Measurements from ENCODE around the gene POLG.

The POLG gene

GRCh38 chr15:89374086-89374981 lies 39.7 kb upstream of the POLG start:
- H3K9me3 Mint-ChIP-seq = no peaks in the 10 kb centered on the region
- no peak overlapping the region for H3K27ac Mint-ChIP-seq
- no peaks in the 10 kb centered on the region for H3K36me3 Mint-ChIP-seq
- no peak overlapping the region for H3K4me3 Mint-ChIP-seq
- H3K4me1 Mint-ChIP-seq = peaks cover 25% of the 10 kb centered on the region
- ATAC-seq = no peak
- H3K27me3 Mint-ChIP-seq = peaks cover 87% of the 10 kb centered on the region

- Mint-ChIP-seq H3K4me1 (peaks cover 19% of the 10 kb centered on the region), H3K27me3 (peaks cover 81% of the 10 kb centered on the region), H3K4me3 (no peak overlapping the region), H3K27ac (no peak overlapping the region), H3K9me3 (no peaks in the 10 kb centered on the region), H3K36me3 (no peaks in the 10 kb centered on the region)
- no peak for ATAC-seq
These were observed 37.7 kb upstream of the POLG start for GRCh38 chr15:89372069-89372935.

DNA sequence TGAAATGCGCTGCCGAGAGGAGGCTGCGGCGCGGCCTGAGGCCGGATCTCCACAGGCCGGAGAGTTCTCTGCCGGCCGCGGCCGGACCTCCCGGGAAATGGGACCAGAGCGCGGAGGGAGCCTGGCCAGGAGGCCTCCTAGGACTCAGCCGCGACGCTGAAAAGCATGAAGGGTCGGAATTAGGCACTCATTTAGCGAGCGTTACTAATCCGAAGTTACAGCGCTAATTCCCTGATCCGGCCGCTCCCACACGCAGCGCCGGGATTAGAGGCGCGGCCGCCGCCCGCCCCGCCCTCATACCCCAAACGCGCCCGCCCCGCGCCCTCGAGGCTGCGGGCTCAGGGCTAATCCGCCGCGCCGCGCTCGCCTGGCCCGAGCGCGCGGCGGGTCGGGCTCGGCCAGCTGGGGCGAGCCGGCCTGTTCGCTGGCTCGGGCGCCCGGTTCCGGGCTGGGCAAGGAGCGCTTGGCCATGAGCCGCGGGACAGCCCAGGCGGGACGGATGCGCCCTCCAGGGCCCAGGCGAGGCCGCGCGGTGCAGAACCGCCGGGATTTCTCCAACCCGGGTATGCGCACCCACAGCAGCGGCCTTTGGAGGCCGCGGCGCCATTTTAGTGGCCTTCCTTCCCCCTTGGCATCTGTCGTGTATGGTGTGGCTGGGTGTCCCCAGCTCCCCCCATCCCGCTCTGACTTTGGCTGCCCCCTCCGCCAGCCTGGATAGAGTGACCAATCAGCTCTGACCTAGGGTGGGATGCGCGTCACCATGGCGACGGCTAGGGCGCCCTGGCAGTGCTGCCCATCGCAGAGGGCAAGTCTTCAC lies 36.8 kb upstream of the POLG start:
- Mint-ChIP-seq H3K27me3 (peaks cover 81% of the 10 kb centered on the region), H3K4me3 (no peak overlapping the region), H3K36me3 (no peaks in the 10 kb centered on the region), H3K4me1 (peaks cover 23% of the 10 kb centered on the region), H3K9me3 (no peaks in the 10 kb centered on the region), H3K27ac (no peak overlapping the region)
- ATAC-seq = no peak

GRCh38 chr15:89370978-89371227 lies 36.3 kb upstream of the POLG start:
- no peak overlapping the region for H3K4me3 Mint-ChIP-seq
- H3K9me3 Mint-ChIP-seq = no peaks in the 10 kb centered on the region
- H3K27me3 Mint-ChIP-seq = peaks cover 81% of the 10 kb centered on the region
- no peak for ATAC-seq
- H3K4me1 Mint-ChIP-seq = peaks cover 23% of the 10 kb centered on the region
- no peaks in the 10 kb centered on the region for H3K36me3 Mint-ChIP-seq
- no peak overlapping the region for H3K27ac Mint-ChIP-seq

DNA sequence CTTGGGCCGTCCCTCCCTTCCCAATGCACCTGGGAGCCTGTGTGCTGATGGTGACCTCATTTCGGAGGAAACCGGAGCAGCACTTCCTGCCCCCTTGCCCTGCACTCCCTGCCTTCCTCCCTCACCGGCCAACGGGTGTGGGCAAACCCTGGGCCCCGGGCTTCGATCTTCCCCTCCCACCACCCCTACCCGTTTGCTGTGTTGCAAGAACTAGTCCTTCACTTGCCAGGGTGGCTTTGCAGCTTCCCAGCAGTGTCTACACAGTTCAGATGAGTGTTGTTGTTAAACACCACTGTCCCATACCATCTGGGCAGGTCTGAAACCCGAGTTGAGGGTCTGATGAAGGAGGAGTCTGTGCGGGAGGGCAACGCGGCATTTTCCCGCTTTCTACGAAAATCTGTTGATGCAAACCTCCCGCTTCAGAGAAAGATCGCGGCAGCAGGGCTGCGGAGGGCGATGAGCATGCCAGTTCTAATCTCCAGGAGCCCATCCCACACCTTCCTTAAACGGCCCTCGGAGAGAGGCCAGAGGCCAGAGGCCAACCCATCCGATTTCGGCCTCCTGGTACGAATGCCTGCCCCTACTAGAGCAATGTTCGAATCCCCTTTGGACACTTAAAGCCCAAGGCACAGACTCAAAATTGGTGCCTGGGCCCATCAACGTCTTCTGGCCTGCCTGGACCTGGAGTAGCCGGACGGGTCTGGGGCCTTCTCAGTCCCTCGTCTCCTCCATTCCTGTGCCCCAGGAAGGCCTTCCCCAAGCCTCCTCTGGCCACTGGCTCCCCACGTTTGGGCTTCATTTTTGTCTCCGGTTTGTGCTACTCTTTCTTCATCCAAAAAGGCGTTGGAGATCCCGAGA lies 35.7 kb upstream of the POLG start:
- H3K36me3 Mint-ChIP-seq = no peaks in the 10 kb centered on the region
- no peak for ATAC-seq
- H3K4me3 Mint-ChIP-seq = no peak overlapping the region
- H3K4me1 Mint-ChIP-seq = peaks cover 23% of the 10 kb centered on the region
- no peak overlapping the region for H3K27ac Mint-ChIP-seq
- H3K27me3 Mint-ChIP-seq = peaks cover 81% of the 10 kb centered on the region
- H3K9me3 Mint-ChIP-seq = no peaks in the 10 kb centered on the region

DNA sequence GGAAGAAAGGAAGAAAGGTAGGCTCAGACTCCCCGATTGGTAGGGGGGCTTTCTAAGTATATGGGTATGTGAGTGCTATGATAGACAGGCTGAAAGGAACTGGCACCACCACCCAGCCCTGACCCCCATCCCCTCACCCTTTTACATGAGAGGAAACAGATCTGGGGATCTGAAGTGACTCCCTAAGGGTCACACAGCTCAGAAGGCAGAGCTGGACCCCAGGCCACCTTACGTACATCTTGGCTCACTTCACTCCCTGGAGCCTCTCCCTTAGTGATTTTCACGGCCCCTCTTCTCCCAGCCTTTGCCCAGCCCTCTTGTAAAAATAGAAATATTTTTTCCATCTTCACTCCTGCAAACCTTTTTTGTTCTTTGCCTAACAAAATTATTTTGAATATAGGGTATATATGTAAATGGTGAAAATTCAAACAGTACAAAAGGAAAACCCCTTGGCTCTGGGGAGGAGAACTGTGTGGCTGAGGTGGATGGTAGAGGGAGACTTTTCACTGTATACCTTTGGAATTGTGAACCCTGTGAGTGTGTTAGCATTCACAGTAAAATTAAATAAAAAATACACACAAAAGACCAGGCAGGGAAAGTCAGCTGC lies 34.8 kb upstream of the POLG start:
- H3K4me1 Mint-ChIP-seq = peaks cover 20% of the 10 kb centered on the region
- peaks cover 81% of the 10 kb centered on the region for H3K27me3 Mint-ChIP-seq
- no peak for ATAC-seq
- no peak overlapping the region for H3K4me3 Mint-ChIP-seq
- H3K27ac Mint-ChIP-seq = no peak overlapping the region
- H3K9me3 Mint-ChIP-seq = no peaks in the 10 kb centered on the region
- H3K36me3 Mint-ChIP-seq = no peaks in the 10 kb centered on the region

- no peak for ATAC-seq
- H3K4me3 Mint-ChIP-seq = no peak overlapping the region
- H3K36me3 Mint-ChIP-seq = no peaks in the 10 kb centered on the region
- peaks cover 17% of the 10 kb centered on the region for H3K4me1 Mint-ChIP-seq
- no peak overlapping the region for H3K27ac Mint-ChIP-seq
- no peaks in the 10 kb centered on the region for H3K9me3 Mint-ChIP-seq
- peaks cover 81% of the 10 kb centered on the region for H3K27me3 Mint-ChIP-seq
These were observed 34.1 kb upstream of the POLG start for GRCh38 chr15:89368566-89369223.

GRCh38 chr15:89367485-89368451 lies 33.1 kb upstream of the POLG start:
- no peaks in the 10 kb centered on the region for H3K9me3 Mint-ChIP-seq
- H3K4me3 Mint-ChIP-seq = peak overlapping the region; percentile 62
- no peak for ATAC-seq
- peaks cover 17% of the 10 kb centered on the region for H3K4me1 Mint-ChIP-seq
- no peaks in the 10 kb centered on the region for H3K36me3 Mint-ChIP-seq
- no peak overlapping the region for H3K27ac Mint-ChIP-seq
- peaks cover 91% of the 10 kb centered on the region for H3K27me3 Mint-ChIP-seq

DNA sequence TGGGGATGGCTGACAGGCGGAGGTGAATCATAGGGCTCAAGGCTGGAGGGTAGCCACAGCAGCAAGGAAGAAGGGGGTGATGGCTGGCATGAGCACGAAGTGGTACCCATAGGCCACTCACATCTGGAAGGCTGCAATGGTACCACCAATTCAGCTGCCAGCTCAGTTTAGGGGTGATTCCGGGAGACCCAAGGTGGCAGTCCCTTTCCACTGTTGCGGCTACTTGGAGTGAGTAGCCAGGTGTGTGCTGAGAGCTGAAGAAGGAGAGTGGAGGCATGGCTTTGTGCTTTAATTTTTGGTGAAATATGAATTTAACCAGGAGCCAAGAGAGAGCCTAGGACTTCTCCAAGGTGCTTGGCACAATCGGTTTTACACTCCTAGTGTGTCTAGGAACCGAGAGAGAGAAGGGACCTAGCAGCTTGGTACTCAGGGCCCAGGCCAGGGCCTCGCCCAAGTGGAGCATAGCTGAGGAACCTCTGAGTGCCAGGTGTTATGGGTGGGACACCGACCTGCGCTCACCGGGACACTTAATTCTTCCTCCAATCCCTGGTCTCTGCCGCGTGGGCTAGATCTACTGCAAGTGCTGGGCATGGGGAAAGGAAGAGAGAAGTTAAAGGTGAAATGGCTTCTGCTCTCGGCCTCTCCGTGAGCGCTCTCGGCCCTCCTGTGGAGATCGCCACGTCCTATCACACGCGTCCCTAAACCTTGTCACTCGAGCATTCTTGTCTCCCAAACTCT lies 32.2 kb upstream of the POLG start:
- peak overlapping the region; percentile 62 for H3K4me3 Mint-ChIP-seq
- H3K27ac Mint-ChIP-seq = no peak overlapping the region
- no peak for ATAC-seq
- peaks cover 87% of the 10 kb centered on the region for H3K27me3 Mint-ChIP-seq
- no peaks in the 10 kb centered on the region for H3K36me3 Mint-ChIP-seq
- no peaks in the 10 kb centered on the region for H3K9me3 Mint-ChIP-seq
- peaks cover 20% of the 10 kb centered on the region for H3K4me1 Mint-ChIP-seq

GRCh38 chr15:89365462-89366065 lies 30.9 kb upstream of the POLG start:
- Mint-ChIP-seq H3K4me3 (no peak overlapping the region), H3K4me1 (peaks cover 20% of the 10 kb centered on the region), H3K36me3 (no peaks in the 10 kb centered on the region), H3K9me3 (no peaks in the 10 kb centered on the region), H3K27me3 (peaks cover 89% of the 10 kb centered on the region), H3K27ac (no peak overlapping the region)
- ATAC-seq = no peak

DNA sequence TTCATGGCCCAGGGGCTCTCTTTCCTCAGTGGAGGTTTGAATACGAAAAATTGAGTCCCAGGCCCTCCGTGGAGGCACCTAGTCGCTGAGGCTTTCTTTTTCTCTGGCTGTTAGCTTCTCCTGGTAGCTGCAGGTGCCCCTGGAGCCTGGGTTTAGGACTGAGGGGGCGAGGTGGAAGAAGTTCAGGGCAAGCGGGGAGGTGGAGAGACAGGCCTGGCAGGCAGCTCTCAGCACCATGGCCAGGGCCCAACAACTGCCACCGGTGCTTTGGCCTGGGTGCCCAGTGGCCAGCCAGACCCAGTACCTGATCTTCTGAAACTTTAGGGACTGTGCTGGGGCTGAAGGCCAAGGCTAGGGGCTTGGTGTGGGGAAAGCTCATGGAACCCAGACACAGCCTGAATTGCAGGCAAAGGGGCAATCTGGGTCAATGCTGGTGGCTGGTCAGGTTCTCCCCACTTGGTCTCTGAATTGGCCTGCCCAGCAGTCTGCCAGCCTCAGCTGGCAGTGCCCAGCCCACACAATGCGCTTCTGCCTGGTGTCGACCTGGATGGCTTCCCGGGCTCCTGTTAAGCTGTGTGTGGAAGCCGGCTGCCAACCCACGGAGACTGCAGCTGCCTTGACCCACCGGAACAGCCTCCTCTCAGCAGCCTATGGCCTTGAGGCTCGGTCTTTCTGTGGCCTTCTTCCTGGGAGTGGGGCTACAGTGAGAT lies 30.3 kb upstream of the POLG start:
- H3K27ac Mint-ChIP-seq = no peak overlapping the region
- H3K4me3 Mint-ChIP-seq = no peak overlapping the region
- no peaks in the 10 kb centered on the region for H3K36me3 Mint-ChIP-seq
- H3K9me3 Mint-ChIP-seq = no peaks in the 10 kb centered on the region
- no peak for ATAC-seq
- H3K27me3 Mint-ChIP-seq = peaks cover 89% of the 10 kb centered on the region
- H3K4me1 Mint-ChIP-seq = peaks cover 22% of the 10 kb centered on the region

GRCh38 chr15:89364341-89364740 lies 29.7 kb upstream of the POLG start:
- H3K4me1 Mint-ChIP-seq = peaks cover 27% of the 10 kb centered on the region
- peaks cover 89% of the 10 kb centered on the region for H3K27me3 Mint-ChIP-seq
- H3K27ac Mint-ChIP-seq = no peak overlapping the region
- no peak overlapping the region for H3K4me3 Mint-ChIP-seq
- ATAC-seq = no peak
- H3K36me3 Mint-ChIP-seq = no peaks in the 10 kb centered on the region
- H3K9me3 Mint-ChIP-seq = no peaks in the 10 kb centered on the region
